GM18907 (cell line): ENCODE measurements around the gene MARCHF10.

Experiments used
- ATAC-seq: cut with Tn5 transposase; IDR thresholded peaks from one replicate; pipeline ENCODE4 v1.9.1; 2021; ENCODE audit warnings: mild to moderate bottlenecking, moderate library complexity; ENCODE audit not compliant: unreplicated experiment

The MARCHF10 gene

DNA sequence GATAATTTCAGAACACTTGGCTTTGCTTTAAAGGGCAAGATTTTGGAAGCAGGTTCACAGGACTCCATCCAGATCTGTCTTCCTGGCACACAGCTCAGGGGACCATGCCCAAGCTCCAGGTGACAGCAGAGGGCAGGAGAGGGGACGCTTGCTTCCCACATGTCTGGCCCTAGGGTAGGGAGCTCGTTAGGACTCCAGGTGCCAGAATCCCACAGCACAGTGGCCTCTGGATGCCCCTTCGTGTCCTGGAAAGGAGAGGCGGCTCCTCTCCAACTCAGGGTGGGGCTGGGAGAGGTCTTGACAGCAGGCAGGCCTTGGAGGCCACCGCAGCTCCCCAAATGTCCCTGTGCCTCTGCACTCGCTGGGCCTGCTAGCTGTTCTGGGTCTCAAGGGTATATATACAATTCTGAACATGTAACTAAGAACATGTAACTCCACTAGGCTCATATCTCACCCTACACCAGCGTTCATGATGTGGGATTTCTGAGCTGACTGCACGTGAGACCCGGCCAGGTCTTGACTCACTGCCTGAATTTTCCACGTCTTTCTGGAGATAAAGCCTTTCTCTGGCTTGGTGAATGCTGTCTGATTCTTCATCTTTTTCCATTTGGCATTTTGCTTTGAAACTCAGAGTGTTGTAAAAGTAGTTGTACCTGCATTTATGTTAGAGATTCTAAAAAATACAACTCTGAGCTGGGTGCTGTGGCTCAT is 52.8 kb downstream of the MARCHF10 start:
- no peak for ATAC-seq

DNA sequence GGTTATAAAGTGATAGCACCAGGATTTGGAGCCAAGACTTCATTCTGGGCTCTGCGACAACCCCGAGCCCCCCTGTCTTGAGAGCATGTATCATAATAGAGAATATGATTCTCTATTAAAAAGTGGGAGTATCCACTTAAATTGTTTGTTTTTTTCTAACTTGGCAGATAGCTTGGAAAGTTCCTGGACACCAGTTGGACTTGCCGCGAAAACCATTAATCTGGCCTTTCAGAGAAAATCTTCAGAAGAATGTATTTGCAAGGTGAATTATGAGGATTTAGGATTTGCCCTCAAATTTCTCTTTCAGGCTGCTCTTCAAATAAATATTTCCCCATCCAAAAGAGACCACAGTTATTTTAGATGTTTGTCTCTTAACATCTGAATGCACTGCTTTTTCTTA is 53.5 kb downstream of the MARCHF10 start:
- ATAC-seq = no peak

DNA sequence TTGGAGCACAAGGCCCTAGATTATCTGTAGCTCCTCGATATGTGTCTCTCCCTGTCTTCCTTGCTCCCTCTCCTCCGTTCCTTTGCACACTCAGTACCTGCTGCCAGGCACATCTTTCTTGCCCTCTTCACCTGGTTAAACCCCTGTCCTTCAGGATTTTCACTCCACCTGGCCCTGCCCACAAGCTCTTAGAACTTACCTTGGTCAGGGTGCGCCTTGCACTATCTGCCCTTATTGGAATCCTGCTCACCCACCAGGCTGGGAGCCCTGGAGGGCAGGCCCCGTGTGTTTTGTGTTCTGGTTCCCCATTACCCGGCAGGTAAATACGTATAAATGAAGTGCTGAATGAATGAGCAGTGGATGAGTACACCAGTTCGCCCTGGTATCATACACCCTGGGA is 54.6 kb downstream of the MARCHF10 start:
- no peak for ATAC-seq

DNA sequence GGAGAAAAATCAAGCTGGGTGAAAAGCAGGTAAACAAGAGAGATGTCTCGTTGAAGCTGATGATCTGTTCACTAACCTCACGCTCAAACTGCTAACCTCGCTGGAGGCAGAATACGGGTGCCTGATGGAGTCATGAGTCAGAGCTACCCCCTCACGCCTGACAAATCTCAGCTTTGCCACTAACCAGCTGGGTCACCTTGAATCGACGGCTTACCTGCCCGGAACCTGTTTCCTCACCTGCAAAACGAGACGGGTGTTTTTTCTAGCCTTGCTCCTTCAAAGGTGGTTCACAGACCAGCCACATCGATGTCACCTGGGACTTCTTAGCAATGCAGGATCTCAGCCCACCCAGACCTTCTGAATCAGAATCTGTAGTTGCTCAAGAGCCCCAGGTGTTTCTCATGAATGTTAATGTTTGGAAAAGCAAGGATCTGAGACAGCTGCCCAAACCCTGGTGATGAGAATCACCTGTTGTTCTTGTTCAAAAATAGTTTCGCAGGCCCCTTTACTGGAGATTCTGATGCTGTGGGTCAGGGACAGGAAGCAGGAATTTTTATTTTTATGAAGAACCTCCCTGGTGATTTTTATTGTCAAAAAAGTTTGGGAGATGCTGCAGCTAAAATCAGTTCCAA is 56.9 kb downstream of the MARCHF10 start:
- ATAC-seq = no peak

DNA sequence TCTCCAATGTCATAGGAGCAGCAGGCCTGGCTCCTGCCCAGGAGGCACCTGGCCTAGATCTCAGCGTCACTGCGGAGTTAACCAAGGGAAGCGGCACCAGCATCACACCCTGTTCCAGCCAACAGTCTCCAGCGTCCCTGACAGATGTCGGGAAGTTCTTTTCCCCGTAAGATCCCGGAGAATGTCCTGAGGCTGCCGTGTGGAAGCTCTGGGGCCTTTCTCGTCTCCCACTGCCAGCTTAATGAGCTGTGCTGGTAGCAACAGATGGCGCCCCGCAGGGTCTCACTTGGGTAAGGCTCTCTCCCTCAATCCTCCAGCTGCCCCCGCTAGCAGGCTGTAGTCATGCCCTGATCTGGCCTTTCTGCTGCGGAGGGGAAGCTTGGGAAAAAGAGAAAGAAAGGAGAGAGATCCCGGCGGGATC is 57.5 kb downstream of the MARCHF10 start:
- ATAC-seq = no peak

DNA sequence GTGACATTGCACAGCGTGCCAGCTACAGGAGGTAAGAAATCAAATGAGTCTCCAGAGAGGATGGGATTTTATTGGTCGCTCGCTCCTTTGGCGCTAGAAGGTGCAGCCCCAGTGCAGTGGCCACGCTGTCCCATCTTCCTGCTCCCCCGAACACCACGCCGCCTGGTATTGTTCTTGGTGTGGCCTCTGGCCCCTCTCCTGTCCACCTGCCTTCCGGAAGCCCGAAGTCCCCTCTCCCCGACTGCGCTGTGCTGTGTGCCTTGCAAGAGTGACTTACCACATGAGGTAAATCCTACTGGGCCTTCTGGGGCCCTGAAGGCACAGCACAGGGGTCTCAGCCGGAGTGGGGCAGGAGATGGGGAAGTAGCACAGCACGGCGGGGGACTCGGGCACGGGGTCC is 58.2 kb downstream of the MARCHF10 start:
- ATAC-seq = no peak

DNA sequence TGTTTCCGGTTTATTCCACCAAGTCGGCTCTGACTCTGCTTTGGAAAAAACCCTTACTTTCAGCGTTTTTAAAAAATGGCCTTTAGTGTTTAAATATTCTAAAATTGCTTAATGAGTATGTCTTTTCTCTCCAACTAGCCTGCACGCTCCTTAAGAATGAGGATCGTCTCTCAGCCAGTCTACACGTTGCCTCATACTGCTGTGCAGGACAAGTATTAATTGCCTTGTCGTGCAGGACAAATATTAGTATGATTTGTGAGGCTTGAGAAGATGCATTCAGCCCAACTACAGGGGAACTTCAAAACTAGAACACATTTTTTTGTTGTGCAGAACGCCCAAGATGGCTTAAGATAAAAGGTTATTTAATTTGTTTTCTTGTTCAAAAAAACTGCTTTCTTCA is 61.2 kb downstream of the MARCHF10 start:
- no peak for ATAC-seq

DNA sequence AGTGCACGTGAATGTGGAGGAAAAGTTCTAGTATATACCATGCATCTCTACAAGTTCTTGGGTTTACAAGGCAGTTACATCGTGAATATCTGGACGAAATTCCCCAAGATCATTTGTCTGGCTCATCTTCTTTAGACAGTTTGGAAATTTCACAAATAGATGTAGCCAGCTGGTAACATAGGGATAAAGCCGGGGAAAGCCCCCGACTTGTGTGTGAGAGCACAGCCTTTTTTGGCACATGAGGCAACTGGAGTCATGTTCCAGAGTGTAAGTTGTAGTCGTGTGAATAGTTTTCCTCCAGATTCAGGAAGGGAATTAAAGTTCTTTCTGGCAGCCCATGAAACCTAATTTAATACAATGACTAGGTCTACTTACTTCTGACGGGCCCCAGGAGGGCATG is 62.3 kb downstream of the MARCHF10 start:
- ATAC-seq = no peak

DNA sequence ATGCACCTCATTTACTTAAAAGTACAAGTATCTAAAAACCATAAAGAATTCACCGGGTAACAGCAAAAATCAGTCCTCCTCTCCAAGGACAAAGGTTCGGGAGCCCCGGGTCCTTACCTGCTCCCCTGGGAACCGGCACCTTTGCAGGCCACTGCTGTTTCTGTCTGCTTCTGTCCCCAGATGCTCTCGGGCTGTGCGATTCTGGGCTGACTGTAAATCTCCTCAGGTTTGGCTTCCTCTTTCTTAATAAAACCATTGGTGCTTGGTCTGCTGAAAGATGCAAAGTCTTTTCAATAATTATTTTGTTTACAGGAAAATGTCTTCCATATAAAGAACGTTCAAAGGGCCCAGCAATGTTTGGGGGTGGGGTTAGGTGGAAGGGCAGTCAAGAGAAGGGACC is 63.9 kb downstream of the MARCHF10 start:
- ATAC-seq = no peak

DNA sequence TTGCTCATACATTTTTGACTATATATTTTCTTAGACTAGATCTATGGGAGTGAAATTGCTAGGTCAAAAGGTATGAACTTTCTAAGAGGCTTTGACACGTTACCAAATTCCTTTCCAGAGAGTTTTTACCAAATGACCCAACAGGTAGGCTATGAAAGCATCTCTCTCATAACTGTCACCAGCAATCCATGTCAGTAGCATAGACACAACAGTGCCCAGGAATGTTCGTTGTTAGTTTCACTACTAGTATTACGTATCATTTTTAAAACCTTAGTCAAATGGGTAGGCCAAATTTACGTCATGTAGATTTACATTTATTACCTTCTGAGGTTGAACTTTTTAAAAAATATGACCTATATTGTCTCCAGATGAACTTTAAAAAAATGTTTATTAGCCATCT is 66.8 kb downstream of the MARCHF10 start:
- ATAC-seq = no peak

DNA sequence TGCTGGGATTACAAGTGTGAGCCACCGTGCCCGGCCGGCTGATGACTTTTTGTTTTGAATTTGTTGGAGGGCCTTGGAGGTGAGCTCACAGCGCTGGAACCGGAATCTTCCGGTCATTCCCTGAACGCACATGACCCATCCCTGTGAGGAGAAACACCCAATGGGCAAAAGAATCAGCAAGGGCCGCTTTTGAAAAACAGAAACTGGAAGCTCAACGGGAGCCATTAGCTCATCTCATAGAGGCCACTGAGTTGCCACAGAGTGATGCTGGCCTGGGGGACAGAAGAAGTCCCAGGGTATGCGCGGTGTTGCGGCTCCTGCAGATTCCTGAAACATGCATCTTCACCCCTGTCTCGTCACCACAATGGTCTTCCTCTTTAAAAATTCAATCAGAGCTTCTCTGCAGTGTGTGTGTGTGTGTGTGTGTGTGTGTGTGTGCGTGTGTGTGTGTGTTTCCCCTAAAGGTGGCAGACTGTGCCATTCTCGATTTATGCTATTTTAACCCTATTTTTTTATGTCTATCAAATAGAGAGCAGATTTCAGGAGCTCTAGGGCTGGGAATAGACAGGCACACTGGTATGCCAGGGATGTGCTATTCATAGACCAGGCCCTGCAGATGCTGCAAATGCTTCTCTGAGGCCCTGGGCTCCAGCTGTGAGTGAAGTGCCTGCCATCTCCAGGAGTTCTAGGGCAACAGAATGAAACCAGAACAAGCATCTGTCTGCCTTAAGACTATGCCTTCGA is 68.3 kb downstream of the MARCHF10 start:
- ATAC-seq = no peak

DNA sequence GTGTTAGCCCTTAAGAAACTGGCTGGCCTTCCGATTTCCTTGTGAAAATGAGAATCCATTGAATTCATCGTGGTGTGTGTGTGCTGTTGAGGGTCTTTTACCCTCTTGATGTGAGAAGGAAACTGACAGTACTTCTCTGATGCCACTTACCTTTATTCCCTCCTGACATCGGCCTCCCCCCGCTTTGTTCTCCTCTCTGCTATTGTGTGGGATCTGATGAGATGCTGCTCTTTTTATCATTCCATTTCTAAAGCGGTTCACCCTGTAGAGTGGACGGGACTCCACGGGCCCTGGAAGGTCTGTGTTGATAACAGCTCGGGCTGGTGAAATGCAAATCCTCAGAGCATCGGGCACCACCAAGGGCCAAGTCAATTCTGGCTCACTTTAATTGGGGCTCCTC is 69.8 kb downstream of the MARCHF10 start:
- ATAC-seq = no peak

DNA sequence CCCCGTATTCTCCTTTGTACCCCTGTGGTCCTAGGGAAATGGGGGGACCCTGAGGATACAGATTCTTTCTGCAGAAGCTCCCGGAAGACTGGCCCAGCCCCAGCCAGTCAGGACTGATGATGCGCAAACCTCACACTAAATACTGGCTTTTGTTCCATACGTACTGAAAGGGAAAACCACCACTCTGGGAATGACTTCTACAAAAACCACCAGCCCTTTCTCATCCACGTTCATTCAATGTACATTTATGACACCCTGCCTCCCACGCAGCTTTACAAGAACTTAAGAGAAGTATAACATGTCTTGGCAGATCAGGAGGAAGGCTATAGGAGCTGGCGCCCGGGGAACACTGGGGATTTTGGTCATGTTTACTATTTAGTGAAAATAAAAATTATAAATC is 70.6 kb downstream of the MARCHF10 start:
- ATAC-seq = no peak

DNA sequence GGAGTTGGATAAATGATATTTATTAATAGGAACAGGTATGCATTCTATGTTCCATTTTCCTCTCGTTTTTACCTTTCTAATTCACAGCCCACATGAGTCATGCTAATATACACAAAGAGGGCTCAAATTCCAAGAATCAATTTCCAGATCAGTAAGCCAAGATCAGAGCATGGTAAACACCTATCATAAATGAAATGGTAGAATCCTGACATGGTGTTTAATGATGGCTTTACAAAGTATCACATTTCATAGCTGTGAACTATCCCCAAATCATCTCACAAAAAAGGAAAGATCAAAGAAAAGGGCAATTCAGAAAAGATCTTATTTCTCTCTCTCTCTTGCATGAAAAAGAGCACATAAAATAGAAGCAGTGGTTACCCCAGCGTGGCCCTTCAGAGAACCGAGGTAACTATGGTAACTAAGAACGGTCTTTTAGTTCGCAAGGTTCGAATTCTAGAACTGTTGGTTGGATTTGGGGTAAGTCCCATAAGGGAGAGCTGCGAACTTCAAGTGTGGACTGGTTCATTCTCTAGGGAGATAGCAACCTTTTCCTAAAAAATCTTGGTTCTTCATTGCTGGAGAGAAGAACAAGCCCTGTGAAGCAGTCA is 73.0 kb downstream of the MARCHF10 start:
- no peak for ATAC-seq

DNA sequence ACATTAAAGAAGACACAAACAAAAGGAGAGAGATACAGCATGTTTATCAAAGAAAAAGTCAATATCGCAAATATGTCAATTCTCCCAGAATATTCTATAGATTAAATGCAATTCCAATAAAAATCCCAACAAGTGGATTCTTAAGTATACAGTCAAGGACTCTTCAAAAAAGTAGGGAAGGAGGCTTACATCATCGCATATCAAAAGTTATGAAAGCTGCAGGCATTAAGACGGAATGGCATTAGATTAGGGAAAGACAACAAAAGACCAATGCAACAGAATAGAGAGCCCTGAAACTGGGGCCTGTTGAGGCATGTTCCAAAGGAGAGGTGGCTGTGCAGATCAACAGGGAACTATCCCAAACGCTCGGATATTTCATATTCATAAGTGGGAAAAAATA is 76.0 kb downstream of the MARCHF10 start:
- no peak for ATAC-seq

DNA sequence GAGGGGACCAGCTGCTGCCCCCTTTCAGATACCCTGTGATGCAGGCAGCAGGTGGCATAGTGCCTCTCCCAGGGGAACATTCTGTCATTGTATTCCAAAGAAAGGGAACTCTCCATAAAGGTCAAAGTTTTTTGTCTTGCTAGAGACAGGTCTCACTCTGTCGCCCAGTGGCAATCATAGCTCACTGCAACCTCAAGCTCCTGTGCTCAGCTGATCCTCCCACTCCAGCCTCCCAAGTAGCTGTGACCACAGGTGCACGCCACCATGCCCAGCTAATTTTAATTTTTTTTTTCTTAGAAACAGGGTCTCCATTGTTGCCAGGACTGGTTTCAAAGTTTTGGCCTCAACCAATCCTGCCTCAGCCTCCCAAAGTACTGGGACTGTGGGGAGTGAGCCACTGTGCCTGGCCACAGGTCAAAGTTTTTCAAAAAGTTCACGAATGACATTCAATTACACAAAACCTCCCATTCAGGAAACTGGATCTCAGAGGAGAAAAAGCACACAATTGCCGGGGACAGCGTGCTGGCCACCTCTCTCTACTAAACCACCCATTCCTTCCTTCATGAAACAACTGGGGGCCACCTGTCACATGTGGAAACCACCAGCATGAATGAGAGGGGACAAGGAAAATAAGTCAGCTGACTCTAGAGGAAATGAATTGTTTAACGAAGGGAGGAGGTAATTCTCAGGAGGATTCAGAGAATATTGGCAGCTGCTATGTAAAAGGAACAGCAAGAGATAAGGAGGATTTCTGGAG is 80.0 kb downstream of the MARCHF10 start:
- ATAC-seq = no peak

DNA sequence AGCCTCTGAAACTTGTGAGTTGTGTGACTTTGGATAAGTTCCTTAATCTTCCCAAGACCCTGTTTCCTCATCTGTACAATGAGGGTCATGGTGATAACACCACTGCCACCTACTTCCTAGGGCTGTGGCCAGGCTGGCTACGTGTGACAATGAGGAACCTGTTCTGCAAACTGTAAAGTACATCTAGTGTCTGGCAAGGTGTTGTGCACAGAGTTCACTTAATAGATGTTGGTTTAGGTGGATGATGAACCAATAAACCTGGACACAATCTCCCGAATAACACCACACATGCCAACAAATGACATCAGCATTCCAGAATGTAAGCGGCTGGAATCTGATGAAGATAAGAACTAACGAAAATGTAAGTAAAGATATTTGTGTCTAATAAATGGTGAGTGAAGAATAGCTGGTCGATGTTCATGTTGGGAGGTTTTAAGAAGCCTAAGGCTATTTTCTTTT is 82.3 kb downstream of the MARCHF10 start:
- no peak for ATAC-seq

DNA sequence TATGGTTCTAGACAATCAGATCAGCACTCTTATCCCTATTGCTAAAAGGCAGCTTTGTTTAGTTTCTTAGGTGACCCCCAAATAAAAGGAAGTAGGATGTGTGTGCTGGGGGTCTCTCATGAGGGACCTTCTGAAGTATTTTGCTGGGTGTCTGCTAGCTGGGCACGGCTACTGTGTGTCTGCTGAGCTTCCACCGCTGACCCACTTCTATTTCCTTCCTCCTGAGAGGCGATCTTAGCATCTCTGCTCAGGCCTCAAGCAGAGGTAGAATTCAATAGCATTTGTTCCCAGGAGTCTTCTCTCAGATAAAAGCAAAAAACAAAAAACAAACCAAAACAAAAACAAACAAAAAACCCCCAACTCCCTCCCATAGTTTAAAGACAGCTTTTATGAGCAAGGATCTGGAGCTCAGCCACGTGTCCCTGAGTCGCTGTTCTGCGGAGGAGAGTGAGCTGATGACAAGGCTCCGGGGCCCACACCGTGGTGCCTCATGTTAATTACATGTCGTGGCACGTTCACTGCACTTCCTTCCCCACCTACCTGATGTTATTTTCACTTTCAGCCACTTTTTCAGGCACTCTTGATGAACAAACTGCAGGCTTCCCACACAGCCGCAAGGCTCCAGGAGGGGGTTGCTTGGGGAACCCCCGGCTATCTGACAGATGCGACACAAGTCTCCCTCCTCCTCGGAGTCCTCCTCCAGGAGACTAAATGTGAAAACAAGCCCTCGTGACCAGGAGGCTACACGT is 83.5 kb downstream of the MARCHF10 start:
- ATAC-seq = peak; percentile 94

DNA sequence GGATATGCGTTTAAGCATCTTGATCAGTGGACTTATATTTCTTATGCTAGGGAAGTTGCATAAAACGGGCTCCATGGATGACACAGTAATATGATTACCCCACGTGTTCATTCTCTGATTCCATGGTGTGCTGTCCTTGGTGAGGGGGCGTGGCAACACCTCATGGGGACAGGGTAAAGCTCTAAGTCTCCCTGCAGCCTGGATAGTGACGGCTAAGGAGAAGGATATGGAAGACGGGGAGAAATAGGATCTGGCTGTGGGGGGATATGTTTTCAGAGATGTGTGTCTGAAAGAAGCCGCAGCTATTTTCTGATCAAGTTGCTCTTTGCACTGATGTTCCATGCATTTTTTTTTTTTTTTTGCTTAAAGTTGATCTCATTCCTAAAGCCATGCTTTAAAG is 84.3 kb downstream of the MARCHF10 start:
- ATAC-seq = no peak

DNA sequence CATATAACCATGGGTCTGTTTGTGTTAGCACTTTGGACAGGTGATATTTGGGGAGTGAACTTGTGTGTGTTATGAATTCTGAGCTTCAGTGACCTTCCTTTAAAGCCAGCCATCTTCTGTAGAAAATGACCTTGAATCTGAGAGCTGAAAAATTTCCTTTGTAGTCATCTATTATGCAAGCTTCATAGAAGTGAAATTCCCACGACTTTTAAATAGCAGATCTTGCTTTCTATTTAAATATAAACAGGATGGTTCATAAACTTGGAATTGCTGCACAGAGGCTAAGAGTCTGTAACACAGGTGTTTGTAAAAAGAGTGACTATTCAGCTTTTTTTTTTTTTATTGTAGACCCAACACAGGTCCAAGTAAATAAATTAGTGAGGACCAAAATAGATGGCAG is 85.5 kb downstream of the MARCHF10 start:
- ATAC-seq = no peak
